ENCODE results near the gene DCAF6. TPM values are rescaled to one million over a fixed set of nuclear protein-coding genes. Genes with fewer than 3 reads are reported as not detected.
"Not testable (repeated sequence)": the region's sequence is repeated elsewhere in the genome, so short reads cannot be mapped to it uniquely, and the experiment has no call there.

DCAF6 gene
- total RNA-seq, 2 experiments from 2014 or later, result 26.4 to 27.1 TPM

DNA sequence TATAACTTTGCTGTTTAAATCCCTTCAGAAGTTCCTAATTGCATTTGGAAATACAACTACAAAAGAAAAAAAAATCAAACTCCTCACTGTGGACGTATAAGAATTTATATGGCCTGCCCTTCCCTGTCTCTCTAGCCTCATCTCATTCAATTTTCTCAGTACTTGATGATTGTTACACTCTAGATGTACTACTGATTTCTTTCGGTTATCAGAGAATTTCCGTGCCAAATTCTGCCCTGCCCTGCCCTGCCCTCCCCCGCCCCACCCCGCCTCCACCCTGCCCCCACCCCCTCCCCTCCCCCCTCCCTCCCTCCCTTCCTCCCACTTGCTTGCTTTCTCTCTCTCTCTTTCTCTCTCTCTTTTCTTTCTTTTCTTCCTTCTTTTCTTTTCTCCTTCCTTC lies 72.1 kb downstream of the DCAF6 start:
- Mint-ChIP-seq H3K4me1 (peaks cover 2% of the 10 kb centered on the region), H3K27me3 (no peaks in the 10 kb centered on the region), H3K36me3 (ENCODE audit: low read depth) (peaks cover 28% of the 10 kb centered on the region), H3K27ac (no peak overlapping the region), H3K9me3 (no peaks in the 10 kb centered on the region), H3K4me3 (no peak overlapping the region)
- ChIA-PET CTCF (no interaction called here), POLR2A (no interaction called here)
- no peak for DNase-seq

DNA sequence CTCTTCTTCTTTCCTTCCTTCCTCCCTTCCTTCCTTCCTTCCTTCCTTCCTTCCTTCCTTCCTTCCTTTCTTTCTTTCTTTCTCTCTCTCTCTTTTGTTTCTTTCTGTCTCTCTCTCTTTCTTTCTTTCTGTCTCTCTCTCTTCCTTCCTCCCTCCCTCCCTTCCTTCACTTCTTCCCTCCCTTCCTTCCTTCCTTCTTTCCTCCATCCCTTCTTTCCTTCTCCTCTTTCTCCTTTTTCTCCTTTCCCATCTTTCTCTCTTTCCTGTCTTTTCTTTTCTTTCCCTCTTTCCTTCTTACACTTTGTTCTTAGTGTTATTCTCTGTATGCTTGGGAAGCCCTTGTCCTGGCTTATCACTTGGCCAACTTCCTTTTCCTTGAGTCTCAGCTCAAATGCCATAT lies 72.8 kb downstream of the DCAF6 start:
- Mint-ChIP-seq H3K27ac (no peak overlapping the region), H3K27me3 (no peaks in the 10 kb centered on the region), H3K4me3 (no peak overlapping the region), H3K4me1 (peaks cover 2% of the 10 kb centered on the region), H3K9me3 (no peaks in the 10 kb centered on the region), H3K36me3 (ENCODE audit: low read depth) (peaks cover 28% of the 10 kb centered on the region)
- ChIA-PET POLR2A (no interaction called here), CTCF (no interaction called here)
- no peak for DNase-seq

DNA sequence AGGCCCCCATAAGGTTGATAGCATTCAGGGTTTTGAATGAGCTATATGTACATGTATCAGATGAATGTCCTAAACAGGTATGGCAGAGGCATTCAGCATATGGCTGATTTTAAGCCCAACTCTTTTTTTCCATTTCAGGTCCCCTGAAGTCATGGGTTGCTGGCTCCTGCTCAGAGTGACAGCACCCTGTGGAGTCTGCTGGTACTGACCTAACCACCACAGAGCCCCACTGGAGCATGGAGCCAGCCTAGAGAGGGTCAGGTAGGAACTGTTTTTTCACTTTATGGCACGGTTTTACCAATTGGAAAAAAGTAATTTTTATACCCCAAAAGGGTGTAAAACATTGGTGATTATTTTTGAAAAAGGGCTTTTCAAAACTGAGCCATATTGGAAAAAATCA lies 82.9 kb downstream of the DCAF6 start:
- Mint-ChIP-seq H3K9me3 (no peaks in the 10 kb centered on the region), H3K36me3 (ENCODE audit: low read depth) (peaks cover 18% of the 10 kb centered on the region), H3K4me3 (no peak overlapping the region), H3K27ac (no peak overlapping the region), H3K4me1 (no peaks in the 10 kb centered on the region), H3K27me3 (no peaks in the 10 kb centered on the region)
- ChIA-PET POLR2A (no interaction called here), CTCF (interaction anchor here (0.6 kb wide), 1 partner anchor 405 kb away, joined by 3 read pairs; no protein-coding TSS in a partner anchor)
- DNase-seq, result no peak

DNA sequence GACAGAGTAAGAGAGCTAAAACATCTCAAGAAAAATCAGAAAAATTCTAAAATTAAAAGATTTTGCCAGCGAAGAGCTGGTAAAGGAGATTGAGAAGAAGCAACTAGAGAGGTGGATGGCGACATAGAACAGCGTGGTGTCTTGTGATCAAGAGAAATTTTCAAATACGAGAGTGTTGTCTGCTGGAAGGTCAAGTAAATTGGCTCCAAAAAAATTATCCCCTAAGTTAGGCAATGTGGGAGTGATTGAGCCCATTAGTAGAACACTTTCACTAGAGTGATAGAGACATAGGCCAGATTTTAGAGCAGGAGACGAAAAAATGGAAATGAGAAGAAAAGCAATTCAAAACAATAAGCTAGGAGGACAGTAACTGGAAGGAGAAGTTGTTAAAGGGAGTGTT lies 94.7 kb downstream of the DCAF6 start:
- DNase-seq, result no peak
- no peaks in the 10 kb centered on the region for H3K36me3 Mint-ChIP-seq (ENCODE audit: low read depth)
- ChIA-PET CTCF (no interaction called here), POLR2A (no interaction called here)
- no peak overlapping the region for H3K4me3 Mint-ChIP-seq
- no peaks in the 10 kb centered on the region for H3K4me1 Mint-ChIP-seq
- no peak overlapping the region for H3K27ac Mint-ChIP-seq
- no peaks in the 10 kb centered on the region for H3K27me3 Mint-ChIP-seq
- H3K9me3 Mint-ChIP-seq, result no peaks in the 10 kb centered on the region

DNA sequence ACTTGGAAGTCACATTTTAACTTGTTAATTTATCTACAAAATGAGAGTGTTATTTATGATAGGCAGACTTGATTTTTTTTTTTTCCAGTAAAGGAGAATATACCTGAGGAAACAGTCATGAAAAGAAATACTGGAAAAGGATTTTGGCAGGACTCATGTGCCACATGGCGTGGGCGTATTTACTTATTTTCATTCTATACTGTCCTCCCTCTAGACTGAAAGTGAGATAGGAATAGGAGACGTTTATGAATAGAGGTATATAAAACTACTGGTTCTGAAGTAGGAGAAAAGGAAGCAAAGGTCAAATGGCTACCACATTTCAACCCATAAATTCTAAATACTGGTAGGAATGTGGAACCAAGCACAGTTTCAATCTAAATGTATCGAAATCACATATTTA lies 95.1 kb downstream of the DCAF6 start:
- POLR2A ChIA-PET, result no interaction called here
- no peaks in the 10 kb centered on the region for H3K36me3 Mint-ChIP-seq (ENCODE audit: low read depth)
- H3K27ac Mint-ChIP-seq, result no peak overlapping the region
- no peaks in the 10 kb centered on the region for H3K27me3 Mint-ChIP-seq
- CTCF ChIA-PET, result no interaction called here
- no peaks in the 10 kb centered on the region for H3K9me3 Mint-ChIP-seq
- DNase-seq, result no peak
- no peak overlapping the region for H3K4me3 Mint-ChIP-seq
- H3K4me1 Mint-ChIP-seq, result no peaks in the 10 kb centered on the region

DNA sequence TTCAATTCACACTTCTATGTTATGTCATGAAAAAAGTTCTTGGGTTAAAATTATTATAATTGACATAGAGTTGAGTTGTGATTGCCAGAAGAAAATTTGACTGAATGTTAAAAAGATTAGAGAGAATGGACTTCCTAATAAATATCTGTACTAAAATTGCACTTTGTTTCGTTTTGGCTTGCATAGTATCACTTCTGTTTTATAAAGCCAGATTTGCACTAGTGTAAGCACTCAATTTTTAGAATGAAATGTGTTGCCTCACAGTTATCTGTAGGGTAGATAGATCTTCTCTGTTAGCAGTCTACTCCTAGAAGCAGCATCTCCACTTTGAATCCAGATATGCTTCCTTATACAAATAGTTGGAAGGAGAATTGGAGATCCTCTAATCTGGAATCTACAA lies 95.5 kb downstream of the DCAF6 start:
- Mint-ChIP-seq H3K4me3 (no peak overlapping the region), H3K4me1 (no peaks in the 10 kb centered on the region), H3K36me3 (ENCODE audit: low read depth) (no peaks in the 10 kb centered on the region), H3K27ac (no peak overlapping the region), H3K27me3 (no peaks in the 10 kb centered on the region), H3K9me3 (no peaks in the 10 kb centered on the region)
- CTCF ChIA-PET, result no interaction called here
- POLR2A ChIA-PET, result no interaction called here
- no peak for DNase-seq

DNA sequence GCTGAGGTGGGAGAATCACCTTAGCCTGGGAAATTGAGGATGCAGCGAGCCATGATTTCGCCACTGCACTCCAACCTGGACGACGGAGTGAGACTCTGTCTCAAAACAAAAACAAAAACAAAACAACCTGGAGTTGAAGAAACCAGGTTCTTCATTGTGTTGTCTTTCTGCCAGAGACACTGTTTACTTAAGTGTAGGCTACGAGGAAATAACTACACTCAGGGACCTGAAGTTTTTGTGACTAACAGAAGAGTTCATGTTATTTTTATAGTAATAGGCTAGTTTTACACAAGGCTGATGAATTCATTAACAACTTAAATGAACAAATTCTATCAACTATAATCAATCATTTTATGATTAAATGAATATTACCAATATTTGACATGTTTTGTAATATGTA lies 98.9 kb downstream of the DCAF6 start:
- Mint-ChIP-seq H3K27ac (no peak overlapping the region), H3K27me3 (no peaks in the 10 kb centered on the region), H3K9me3 (no peaks in the 10 kb centered on the region), H3K4me3 (no peak overlapping the region), H3K36me3 (ENCODE audit: low read depth) (no peaks in the 10 kb centered on the region), H3K4me1 (no peaks in the 10 kb centered on the region)
- CTCF ChIA-PET, result no interaction called here
- DNase-seq, result no peak
- POLR2A ChIA-PET, result no interaction called here

DNA sequence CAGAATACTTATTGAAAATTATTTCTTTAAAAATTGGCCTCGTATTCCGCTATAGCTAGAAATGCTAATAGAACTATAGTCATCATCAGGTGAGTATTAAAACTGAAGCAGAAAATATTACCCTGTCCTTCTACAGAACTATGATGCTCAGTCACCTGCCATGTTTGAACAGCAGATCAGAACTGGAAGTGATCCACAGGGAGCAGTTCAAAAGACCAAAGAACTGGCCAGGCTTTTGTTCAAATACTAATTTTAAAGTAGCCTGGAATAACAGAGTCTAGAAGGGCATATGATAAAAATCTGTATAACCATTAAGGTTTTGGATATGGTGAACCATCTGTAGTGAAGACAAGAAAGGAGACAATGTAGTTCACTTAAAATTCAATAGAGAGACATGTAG lies 105.9 kb downstream of the DCAF6 start:
- ChIA-PET CTCF (interaction anchor here (1.1 kb wide), 1 partner anchor 13 kb away, joined by 5 read pairs; no protein-coding TSS in a partner anchor), POLR2A (no interaction called here)
- no peak overlapping the region for H3K4me3 Mint-ChIP-seq
- no peak overlapping the region for H3K27ac Mint-ChIP-seq
- no peaks in the 10 kb centered on the region for H3K9me3 Mint-ChIP-seq
- no peaks in the 10 kb centered on the region for H3K27me3 Mint-ChIP-seq
- no peak for DNase-seq
- H3K36me3 Mint-ChIP-seq (ENCODE audit: low read depth), result peaks cover 12% of the 10 kb centered on the region
- no peaks in the 10 kb centered on the region for H3K4me1 Mint-ChIP-seq

DNA sequence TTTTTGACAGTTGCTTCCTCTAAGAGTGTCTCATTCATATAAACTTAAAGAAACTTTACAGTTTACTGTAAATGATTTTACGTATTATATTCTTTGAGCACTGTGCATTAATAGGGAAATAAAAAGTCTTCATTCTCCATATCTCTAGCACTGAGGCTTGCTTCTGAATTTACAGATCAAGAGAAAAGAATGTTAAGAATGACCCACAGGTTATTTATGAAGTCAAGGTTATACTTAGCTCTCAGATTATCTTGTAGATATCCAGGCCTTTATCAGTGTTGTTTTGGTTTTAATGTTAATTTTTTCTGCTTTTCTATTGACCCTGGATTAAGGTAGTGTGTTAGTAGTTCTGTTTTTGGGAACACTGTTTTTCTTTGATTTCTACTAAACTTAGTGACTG lies 108.8 kb downstream of the DCAF6 start:
- CTCF ChIA-PET, result interaction anchor here (2.4 kb wide), 1 partner anchor 37 kb away, joined by 11 read pairs; no protein-coding TSS in a partner anchor
- DNase-seq, result no peak

DNA sequence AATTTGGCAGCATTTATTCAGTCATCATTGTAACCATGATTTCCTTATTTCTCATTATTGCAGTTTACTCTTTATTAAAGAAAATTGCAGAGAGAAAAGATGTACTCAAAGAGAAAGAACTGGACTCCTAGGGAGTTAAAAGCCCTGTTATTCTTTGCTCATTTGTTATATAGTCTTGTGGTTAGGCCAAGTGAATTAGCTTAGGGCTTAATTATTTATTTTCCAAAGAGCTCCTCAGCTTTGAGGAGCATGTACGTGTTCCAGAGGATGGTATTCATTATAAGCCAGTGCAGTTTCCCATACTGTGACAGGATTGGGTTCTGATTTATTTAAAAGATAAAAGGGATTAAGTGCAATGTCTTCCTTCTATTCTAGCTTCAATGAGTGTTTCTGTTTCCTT lies 113.8 kb downstream of the DCAF6 start:
- H3K9me3 Mint-ChIP-seq, result no peaks in the 10 kb centered on the region
- ChIA-PET CTCF (interaction anchor here (1.7 kb wide), 1 partner anchor 32 kb away, joined by 6 read pairs; no protein-coding TSS in a partner anchor), POLR2A (no interaction called here)
- H3K4me1 Mint-ChIP-seq, result no peaks in the 10 kb centered on the region
- H3K36me3 Mint-ChIP-seq (ENCODE audit: low read depth), result peaks cover 2% of the 10 kb centered on the region
- no peaks in the 10 kb centered on the region for H3K27me3 Mint-ChIP-seq
- DNase-seq, result no peak
- no peak overlapping the region for H3K27ac Mint-ChIP-seq
- H3K4me3 Mint-ChIP-seq, result no peak overlapping the region

More for the DNA sequence above, 108.8 kb downstream of the DCAF6 start:
- Mint-ChIP-seq H3K27ac (no peak overlapping the region), H3K4me3 (no peak overlapping the region), H3K27me3 (no peaks in the 10 kb centered on the region), H3K4me1 (no peaks in the 10 kb centered on the region), H3K9me3 (no peaks in the 10 kb centered on the region), H3K36me3 (ENCODE audit: low read depth) (peaks cover 12% of the 10 kb centered on the region)
- POLR2A ChIA-PET, result no interaction called here

DNA sequence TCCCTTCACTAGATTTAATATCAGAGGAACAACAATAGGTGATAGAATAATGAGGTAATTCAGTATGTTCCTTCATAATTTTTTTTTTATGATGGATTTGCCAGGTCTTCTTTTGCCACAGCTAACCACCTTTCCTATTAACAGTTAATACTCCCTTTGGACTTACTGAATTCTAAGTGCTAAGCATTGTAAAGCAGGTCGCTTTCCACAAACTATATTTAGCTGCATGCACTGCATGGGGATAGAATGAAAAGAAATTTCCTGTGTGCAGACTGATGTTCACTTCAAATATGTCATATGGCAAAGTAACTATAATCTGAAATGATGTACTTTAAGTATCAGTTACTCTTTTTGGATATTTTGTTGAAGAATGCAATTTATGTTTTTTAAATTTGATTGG lies 114.4 kb downstream of the DCAF6 start:
- ChIA-PET POLR2A (no interaction called here), CTCF (interaction anchor here (1.7 kb wide), 1 partner anchor 31 kb away, joined by 6 read pairs; no protein-coding TSS in a partner anchor)
- H3K36me3 Mint-ChIP-seq (ENCODE audit: low read depth), result peaks cover 2% of the 10 kb centered on the region
- no peaks in the 10 kb centered on the region for H3K27me3 Mint-ChIP-seq
- H3K27ac Mint-ChIP-seq, result no peak overlapping the region
- H3K4me3 Mint-ChIP-seq, result no peak overlapping the region
- peaks cover 2% of the 10 kb centered on the region for H3K9me3 Mint-ChIP-seq
- H3K4me1 Mint-ChIP-seq, result no peaks in the 10 kb centered on the region
- no peak for DNase-seq

DNA sequence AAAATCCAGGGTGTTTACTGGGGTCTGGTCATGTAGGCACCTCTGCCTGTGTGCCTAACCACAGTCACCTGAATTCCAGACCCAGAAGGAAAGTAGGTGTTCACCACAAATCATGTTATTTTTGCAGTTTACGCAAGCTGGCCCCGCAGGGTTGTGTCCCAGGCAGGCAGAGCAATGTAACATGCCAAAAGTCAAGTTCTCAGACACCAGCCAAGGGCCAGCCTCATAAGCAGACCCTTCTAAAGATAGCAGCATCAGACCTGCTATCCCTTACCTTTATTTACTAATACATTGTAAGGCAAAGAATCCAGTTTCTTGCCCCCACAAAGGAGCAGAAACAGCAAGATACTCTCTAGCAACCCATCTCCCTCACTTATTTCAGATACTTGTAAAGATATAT lies 117.2 kb downstream of the DCAF6 start:
- H3K27ac Mint-ChIP-seq, result no peak overlapping the region
- no peak overlapping the region for H3K4me3 Mint-ChIP-seq
- CTCF ChIA-PET, result interaction anchor here (2.6 kb wide), 1 partner anchor 29 kb away, joined by 13 read pairs; no protein-coding TSS in a partner anchor
- no peak for DNase-seq
- H3K27me3 Mint-ChIP-seq, result no peaks in the 10 kb centered on the region
- no peaks in the 10 kb centered on the region for H3K4me1 Mint-ChIP-seq
- no peaks in the 10 kb centered on the region for H3K36me3 Mint-ChIP-seq (ENCODE audit: low read depth)
- POLR2A ChIA-PET, result interaction anchor here (1.2 kb wide), 1 partner anchor 117 kb away, joined by 5 read pairs; the partner anchor contains the start of gene MPC2
- H3K9me3 Mint-ChIP-seq, result peaks cover 3% of the 10 kb centered on the region

DNA sequence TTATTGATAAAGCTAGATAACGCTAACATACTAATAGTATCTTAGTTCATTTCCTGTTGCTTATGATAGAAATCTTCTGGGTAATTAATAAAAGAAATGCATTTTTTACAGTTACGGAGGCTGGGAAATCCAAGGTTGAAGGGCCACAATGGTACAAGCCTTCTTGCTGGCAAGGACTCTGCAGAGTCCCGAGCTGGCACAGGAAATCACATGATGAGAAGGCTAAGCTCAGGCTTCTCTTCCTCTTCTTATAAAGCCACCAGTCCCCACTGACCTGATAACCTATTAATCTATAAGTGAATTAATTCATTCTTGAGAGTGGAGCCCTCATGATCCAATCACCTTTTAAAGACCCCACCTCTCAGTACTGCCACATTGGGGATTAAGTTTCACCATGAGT lies 117.6 kb downstream of the DCAF6 start:
- POLR2A ChIA-PET, result interaction anchor here (1.2 kb wide), 1 partner anchor 117 kb away, joined by 5 read pairs; the partner anchor contains the start of gene MPC2
- H3K9me3 Mint-ChIP-seq, result peaks cover 3% of the 10 kb centered on the region
- CTCF ChIA-PET, result interaction anchor here (0.7 to 2.6 kb wide), 2 partner anchors 10 to 28 kb away, joined by 3 to 13 read pairs; no protein-coding TSS in a partner anchor

DNA sequence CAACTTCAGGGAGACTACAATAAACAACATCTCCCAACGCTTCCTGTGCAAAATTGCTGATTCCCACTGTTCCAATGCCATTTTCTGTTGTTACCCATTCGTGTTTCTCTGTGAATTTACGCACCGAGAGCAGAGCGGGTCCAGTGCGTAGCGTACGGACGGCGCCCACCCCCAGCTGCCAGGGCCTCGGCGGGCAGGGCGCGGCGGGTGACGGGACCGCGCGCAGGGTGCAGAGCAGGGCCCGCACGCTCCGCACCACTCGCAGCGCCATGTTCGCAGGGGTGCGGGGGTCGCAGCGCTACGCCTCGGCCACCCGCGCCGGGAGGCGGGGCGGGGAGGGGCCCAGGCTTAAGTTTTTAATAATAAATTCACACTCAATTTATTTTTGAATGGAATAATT lies 119.7 kb downstream of the DCAF6 start:
- DNase-seq; H3K36me3 Mint-ChIP-seq (ENCODE audit: low read depth); H3K9me3 Mint-ChIP-seq; H3K4me1 Mint-ChIP-seq; CTCF ChIA-PET; POLR2A ChIA-PET; H3K27me3 Mint-ChIP-seq; H3K4me3 Mint-ChIP-seq; H3K27ac Mint-ChIP-seq: not testable (repeated sequence)

More for the DNA sequence above, 117.6 kb downstream of the DCAF6 start:
- no peaks in the 10 kb centered on the region for H3K36me3 Mint-ChIP-seq (ENCODE audit: low read depth)
- no peak for DNase-seq
- no peaks in the 10 kb centered on the region for H3K27me3 Mint-ChIP-seq
- H3K4me1 Mint-ChIP-seq, result no peaks in the 10 kb centered on the region
- no peak overlapping the region for H3K4me3 Mint-ChIP-seq
- H3K27ac Mint-ChIP-seq, result no peak overlapping the region

Data from activated CD4-positive, alpha-beta memory T cell treated with anti-CD3 and anti-CD28 coated beads, Interleukin-2, amount 10 ng/mL, durations not matched to agents 7 days and 5 days (primary cell).